ENCODE data around the gene C10orf53. TPM values are rescaled to one million over a fixed set of nuclear protein-coding genes. Genes with fewer than 3 reads are reported as not detected.
A peak's percentile ranks its signal among the peaks of the same experiment; 100 is the strongest.

The C10orf53 gene
- polyA plus RNA-seq, 1 of the 3 experiments (the other 2 are of a cell fraction): not detected

- Histone ChIP-seq H3K9me3 (no peaks in the 10 kb centered on the region), H3K36me3 (replicated peaks in 1 of 2; ENCODE audit: control insufficient read depth in 1 of 2, insufficient read depth in 2 of 2, low read length in 1 of 2) (peaks cover 0 to 21% of the 10 kb centered on the region in 2 experiments)
- CTCF ChIA-PET: interaction anchor here (0.6 to 1.0 kb wide), 2 partner anchors 11 to 147 kb away, joined by 4 read pairs; no protein-coding TSS in a partner anchor
These were observed 61.9 kb downstream of the C10orf53 start for GRCh38 chr10:49741108-49741995.

GRCh38 chr10:49742683-49743463 lies 63.4 kb downstream of the C10orf53 start:
- no peak overlapping the region for H2AFZ ChIP-seq (ENCODE audit: low read depth)
- H3K9me3 ChIP-seq: no peaks in the 10 kb centered on the region
- no peak overlapping the region for H3K4me3 ChIP-seq (ENCODE audit: low read depth in 2 of 2, low read length in 1 of 2)
- no peaks in the 10 kb centered on the region for H3K79me2 ChIP-seq (ENCODE audit: insufficient read depth)
- DNase-seq: peak; percentile 21
- H3K9me2 ChIP-seq: no peaks in the 10 kb centered on the region
- H3K27ac ChIP-seq (ENCODE audit: low read depth in 2 of 2, low read length in 1 of 2): no peak overlapping the region
- no peak overlapping the region for H3K9ac ChIP-seq
- H3K4me2 ChIP-seq: no peak overlapping the region
- H3F3A ChIP-seq (replicated peaks; ENCODE audit: insufficient read depth): no peaks in the 10 kb centered on the region
- 93% methylated on average over 8 of the region's 23 CpGs for WGBS (ENCODE audit: low lambda C conversion rate)
- H4K20me1 ChIP-seq (ENCODE audit: insufficient read depth): no peaks in the 10 kb centered on the region
- H3K36me3 ChIP-seq (replicated peaks in 1 of 2; ENCODE audit: control insufficient read depth in 1 of 2, insufficient read depth in 2 of 2, low read length in 1 of 2): peaks cover 0 to 28% of the 10 kb centered on the region in 2 experiments
- CTCF ChIA-PET: no interaction called here
- TF ChIP-seq SMC3 (IDR thresholded peaks at IDR 0.05; ENCODE audit: low read depth, low read length) (no peak), MXI1 (IDR thresholded peaks at IDR 0.05; ENCODE audit: low read depth, low read length) (no peak), EP300 (IDR thresholded peaks at IDR 0.05; ENCODE audit: borderline replicate concordance in 1 of 2, low read depth in 1 of 2, low read length in 1 of 2) (no peak), GABPA (IDR thresholded peaks at IDR 0.05; ENCODE audit: low read depth) (no peak)
- H3K27me3 ChIP-seq (ENCODE audit: insufficient read depth): no peaks in the 10 kb centered on the region
- no peaks in the 10 kb centered on the region for H3K4me1 ChIP-seq (ENCODE audit: control insufficient read depth in 1 of 2, insufficient read depth in 2 of 2, low read depth in 1 of 2, low read length in 1 of 2)
- POLR2A ChIA-PET: interaction anchor here (0.7 kb wide), 1 partner anchor 138 kb away, joined by 6 read pairs; no protein-coding TSS in a partner anchor

More at GRCh38 chr10:49741108-49741995, 61.9 kb downstream of the C10orf53 start:
- Histone ChIP-seq H3K4me2 (no peak overlapping the region), H3K27ac (ENCODE audit: low read depth in 2 of 2, low read length in 1 of 2) (no peak overlapping the region), H3K9ac (no peak overlapping the region), H4K20me1 (ENCODE audit: insufficient read depth) (no peaks in the 10 kb centered on the region), H2AFZ (ENCODE audit: low read depth) (no peak overlapping the region), H3K9me2 (no peaks in the 10 kb centered on the region), H3F3A (replicated peaks; ENCODE audit: insufficient read depth) (no peaks in the 10 kb centered on the region), H3K79me2 (ENCODE audit: insufficient read depth) (no peaks in the 10 kb centered on the region), H3K4me3 (ENCODE audit: low read depth in 2 of 2, low read length in 1 of 2) (no peak overlapping the region), H3K27me3 (ENCODE audit: insufficient read depth) (no peaks in the 10 kb centered on the region), H3K4me1 (ENCODE audit: control insufficient read depth in 1 of 2, insufficient read depth in 2 of 2, low read depth in 1 of 2, low read length in 1 of 2) (no peaks in the 10 kb centered on the region)
- DNase-seq: peak; percentile 35
- 79% methylated on average over 6 of the region's 7 CpGs for WGBS (ENCODE audit: low lambda C conversion rate)
- POLR2A ChIA-PET: no interaction called here
- no peak for TF ChIP-seq RXRA (IDR thresholded peaks at IDR 0.05; ENCODE audit: borderline replicate concordance, low read depth)
- TF ChIP-seq TEAD4 (IDR thresholded peaks at IDR 0.05; ENCODE audit: borderline replicate concordance, insufficient read depth): no peak

- WGBS (ENCODE audit: low lambda C conversion rate): 57% methylated on average over 7 of the region's 19 CpGs
- peak; percentile 17 for DNase-seq
- Histone ChIP-seq H3F3A (replicated peaks; ENCODE audit: insufficient read depth) (no peaks in the 10 kb centered on the region), H3K27ac (ENCODE audit: low read depth in 2 of 2, low read length in 1 of 2) (no peak overlapping the region), H3K36me3 (replicated peaks in 1 of 2; ENCODE audit: control insufficient read depth in 1 of 2, insufficient read depth in 2 of 2, low read length in 1 of 2) (peaks cover 0 to 27% of the 10 kb centered on the region in 2 experiments), H4K20me1 (ENCODE audit: insufficient read depth) (no peaks in the 10 kb centered on the region), H3K9ac (no peak overlapping the region), H2AFZ (ENCODE audit: low read depth) (no peak overlapping the region), H3K9me3 (no peaks in the 10 kb centered on the region), H3K79me2 (ENCODE audit: insufficient read depth) (no peaks in the 10 kb centered on the region), H3K4me1 (ENCODE audit: control insufficient read depth in 1 of 2, insufficient read depth in 2 of 2, low read depth in 1 of 2, low read length in 1 of 2) (no peaks in the 10 kb centered on the region), H3K4me3 (ENCODE audit: low read depth in 2 of 2, low read length in 1 of 2) (no peak overlapping the region), H3K27me3 (ENCODE audit: insufficient read depth) (no peaks in the 10 kb centered on the region), H3K9me2 (no peaks in the 10 kb centered on the region), H3K4me2 (no peak overlapping the region)
- ChIA-PET POLR2A (no interaction called here), CTCF (no interaction called here)
- TF ChIP-seq GABPA (IDR thresholded peaks at IDR 0.05; ENCODE audit: low read depth): no peak
- no peak for TF ChIP-seq REST (IDR thresholded peaks at IDR 0.05; ENCODE audit: low read depth, low read length)
- TF ChIP-seq FOSL2 (IDR thresholded peaks at IDR 0.05; ENCODE audit: borderline replicate concordance, low read depth): no peak
- TF ChIP-seq RAD21 (IDR thresholded peaks at IDR 0.05; ENCODE audit: low read length): no peak
- no peak for TF ChIP-seq CTCF (IDR thresholded peaks at IDR 0.05)
- TF ChIP-seq MEF2A (IDR thresholded peaks at IDR 0.05; ENCODE audit: borderline replicate concordance, low read depth): no peak
- TF ChIP-seq FOXJ3 (CRISPR knock-in tag; IDR thresholded peaks at IDR 0.05): no peak
- no peak for TF ChIP-seq YY1 (IDR thresholded peaks at IDR 0.05; ENCODE audit: low read depth)
These were observed 64.1 kb downstream of the C10orf53 start for GRCh38 chr10:49743464-49744075.
